HCEC 1CT (cell line): ENCODE measurements around the gene OR6A2.

Experiments
- DNase-seq: peaks from one replicate; pipeline ENCODE4 v3.0.0-alpha.2; 2017

OR6A2 gene

DNA sequence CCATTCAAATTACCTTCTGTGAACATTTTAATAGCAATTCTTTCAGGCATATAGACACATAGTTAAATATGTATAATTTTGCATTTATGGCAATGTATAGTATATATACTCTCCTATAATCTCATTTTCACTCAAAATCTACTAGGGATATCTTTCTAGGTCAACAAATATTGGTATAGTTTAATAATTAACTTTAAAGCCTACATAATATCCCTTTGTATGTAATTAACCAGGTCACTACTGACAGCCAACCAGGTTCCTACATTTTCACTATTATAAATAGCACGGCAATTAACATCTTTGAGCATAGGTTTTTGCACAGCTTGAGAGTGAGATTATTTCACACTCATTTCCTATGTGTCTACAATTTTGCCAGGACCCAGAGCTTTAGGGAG lies 43.5 kb downstream of the OR6A2 start:
- no peak for DNase-seq

DNA sequence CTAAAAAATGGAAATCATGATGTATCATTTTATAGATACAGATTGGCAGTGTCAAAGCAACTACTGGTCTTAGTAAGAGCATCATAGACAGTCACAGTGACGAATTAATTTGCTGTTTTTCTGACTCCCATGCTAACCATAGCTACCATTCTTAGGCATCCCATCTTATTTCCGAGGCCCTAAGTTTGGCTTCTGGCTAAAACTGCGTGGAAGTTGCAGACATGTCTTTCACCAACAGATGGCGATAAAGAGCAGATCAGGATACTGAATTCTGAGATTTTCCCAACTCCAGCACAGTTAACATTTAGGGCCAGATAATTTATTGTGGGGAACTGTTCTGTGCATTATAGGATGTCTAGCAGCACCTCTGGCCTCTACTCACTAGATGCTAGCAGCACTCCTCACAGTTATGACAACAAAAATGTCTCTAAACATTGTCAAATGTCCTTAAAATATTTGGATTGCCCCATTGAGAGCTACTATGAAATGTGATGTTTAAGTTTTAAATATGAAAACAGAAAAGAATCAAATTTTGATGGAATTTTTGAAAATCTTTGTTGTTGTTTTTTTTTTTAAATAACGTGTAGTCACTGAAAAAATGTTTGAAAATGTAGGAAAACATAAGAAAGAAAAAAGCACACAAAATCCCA lies 44.1 kb downstream of the OR6A2 start:
- peak; percentile 33 for DNase-seq

DNA sequence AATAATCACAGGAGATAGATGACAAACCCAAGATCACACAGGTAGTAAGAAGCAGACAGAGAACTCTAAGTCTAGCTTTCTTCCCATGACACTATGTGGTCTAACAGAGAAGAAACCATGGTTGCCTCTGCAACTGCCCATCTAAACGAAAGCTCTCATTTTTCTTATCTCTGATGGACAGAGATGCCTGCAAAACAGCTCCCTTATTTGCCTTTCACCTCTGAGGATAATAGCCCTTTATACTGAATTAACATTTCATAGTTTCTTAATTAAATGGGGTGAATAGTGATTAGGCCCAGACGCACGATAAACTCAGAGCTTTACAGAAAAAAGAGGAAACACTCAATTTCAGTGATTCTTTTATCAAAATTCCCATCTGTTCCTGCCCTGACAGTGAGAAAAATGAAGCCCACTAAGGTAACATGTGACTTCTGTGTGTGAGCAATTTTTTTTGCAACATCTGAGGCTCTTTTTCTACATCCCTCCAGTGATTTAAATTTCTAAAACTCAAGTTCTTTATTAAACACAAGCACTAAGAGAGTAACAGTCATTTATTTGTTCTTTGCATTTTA lies 52.3 kb downstream of the OR6A2 start:
- DNase-seq = no peak

DNA sequence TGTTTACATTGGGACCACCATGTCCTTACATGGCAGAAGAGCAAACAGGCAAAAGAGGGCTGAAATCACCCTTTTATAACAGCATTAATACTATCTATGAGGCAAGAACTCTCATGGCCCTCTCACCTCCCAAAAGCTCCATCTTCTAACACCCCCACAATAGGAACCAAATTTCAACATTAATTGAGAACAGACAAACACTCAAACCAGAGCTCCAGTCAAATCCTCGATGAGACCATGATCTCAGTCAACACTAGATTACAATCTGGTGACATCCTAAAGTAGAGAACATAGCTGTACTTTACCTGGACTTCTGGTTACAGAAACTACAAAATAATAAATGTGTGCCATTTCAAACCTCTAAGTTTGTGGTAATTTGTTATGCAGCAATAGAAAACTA lies 52.9 kb downstream of the OR6A2 start:
- no peak for DNase-seq

DNA sequence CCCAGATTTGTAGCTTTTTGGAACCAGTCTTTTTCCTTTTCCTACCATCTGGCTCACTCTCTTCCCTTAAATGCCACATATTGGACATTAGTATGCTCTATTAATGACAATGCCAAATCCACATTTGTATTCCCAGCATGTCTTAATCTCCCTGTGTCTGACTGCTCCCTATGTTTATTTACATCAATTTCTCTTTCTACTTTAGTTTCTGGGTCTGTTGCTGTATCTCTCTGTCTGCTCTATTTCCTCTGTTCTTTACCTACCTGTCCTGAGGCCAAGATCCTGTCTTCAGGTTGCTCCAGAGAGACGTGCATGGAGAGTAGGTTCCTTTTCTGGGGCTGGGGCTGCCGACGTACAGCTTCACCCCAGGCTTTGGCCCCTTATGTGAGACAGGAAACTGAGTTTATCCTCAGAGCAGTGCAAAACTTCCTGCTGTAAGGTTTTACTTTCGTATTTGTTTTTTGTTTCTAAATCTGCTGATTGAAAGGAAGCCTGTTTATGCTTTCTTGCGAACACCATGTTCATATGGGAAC lies 53.3 kb downstream of the OR6A2 start:
- DNase-seq = no peak

DNA sequence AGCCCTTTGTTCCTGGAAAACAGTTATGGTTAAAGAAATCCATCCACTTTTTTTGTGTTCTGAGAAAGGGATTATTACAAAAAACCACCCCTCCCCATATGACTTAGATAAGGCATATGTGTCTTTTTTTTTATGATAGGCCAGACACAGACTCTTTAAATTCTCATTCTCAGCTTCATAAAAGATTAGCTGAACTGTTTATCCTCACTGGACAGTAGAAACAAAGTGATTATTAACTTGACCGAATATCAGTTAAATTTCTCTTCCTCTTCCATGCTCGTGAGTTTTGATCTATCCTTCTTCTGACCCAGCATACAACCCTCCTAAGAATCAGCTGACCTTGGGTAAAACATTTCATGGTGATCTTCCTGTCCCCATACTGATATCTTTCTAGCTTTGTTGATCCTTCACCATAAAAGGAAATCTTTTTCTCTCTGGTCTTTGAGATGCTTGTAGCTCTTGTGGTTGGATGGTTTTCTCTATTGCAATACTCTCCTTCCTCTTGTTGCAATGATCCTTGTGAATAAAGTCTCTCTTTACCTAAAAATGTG lies 53.9 kb downstream of the OR6A2 start:
- peak; percentile 6 for DNase-seq

DNA sequence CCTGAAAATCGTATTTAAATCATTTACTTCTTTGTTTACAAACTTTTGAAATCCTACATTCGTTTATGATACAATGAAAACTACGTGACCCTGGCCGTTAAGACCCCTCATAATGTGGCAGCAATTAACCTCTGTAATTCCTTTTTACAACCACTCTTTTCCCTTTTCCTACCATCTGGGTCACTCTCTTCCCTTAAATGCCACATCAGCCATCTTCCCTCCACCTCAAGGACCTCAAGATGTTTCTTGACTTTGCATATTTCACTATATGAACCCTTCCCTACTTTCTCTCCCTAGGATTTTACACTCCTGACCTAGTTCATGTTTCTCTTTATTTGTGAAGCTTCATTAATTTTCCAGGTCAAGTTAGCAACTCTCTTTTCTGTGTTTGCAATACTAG lies 54.5 kb downstream of the OR6A2 start:
- DNase-seq = no peak

DNA sequence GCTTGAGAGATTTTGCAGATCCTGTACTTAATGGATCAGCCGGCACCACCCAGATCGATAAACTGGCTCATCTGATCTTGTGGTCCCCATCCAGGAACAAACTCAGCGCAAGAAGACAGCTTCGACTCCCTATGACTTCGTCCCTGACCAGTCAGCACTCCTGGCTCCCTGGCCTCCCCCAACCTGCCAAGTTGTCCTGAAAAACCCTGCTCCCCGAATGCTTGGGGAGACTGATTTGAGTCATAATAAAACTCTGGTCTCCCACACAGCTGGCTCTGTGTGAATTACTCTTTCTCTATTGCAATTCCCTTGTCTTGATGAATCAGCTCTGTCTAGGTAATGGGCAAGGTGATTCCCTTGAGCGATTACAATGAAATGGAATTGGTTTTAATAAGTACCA lies 57.2 kb downstream of the OR6A2 start:
- DNase-seq = no peak
